GM19099 (cell line): Measurements from ENCODE around the gene PCNT.

Experiments used
- POLR2A ChIP-seq: IDR thresholded peaks from 3 replicates; pipeline ENCODE4 v1.6.1; 2011; ENCODE audit warnings: low read depth; ENCODE audit not compliant: insufficient read length; ENCODE audit errors: extremely low read depth

PCNT gene, protein sequence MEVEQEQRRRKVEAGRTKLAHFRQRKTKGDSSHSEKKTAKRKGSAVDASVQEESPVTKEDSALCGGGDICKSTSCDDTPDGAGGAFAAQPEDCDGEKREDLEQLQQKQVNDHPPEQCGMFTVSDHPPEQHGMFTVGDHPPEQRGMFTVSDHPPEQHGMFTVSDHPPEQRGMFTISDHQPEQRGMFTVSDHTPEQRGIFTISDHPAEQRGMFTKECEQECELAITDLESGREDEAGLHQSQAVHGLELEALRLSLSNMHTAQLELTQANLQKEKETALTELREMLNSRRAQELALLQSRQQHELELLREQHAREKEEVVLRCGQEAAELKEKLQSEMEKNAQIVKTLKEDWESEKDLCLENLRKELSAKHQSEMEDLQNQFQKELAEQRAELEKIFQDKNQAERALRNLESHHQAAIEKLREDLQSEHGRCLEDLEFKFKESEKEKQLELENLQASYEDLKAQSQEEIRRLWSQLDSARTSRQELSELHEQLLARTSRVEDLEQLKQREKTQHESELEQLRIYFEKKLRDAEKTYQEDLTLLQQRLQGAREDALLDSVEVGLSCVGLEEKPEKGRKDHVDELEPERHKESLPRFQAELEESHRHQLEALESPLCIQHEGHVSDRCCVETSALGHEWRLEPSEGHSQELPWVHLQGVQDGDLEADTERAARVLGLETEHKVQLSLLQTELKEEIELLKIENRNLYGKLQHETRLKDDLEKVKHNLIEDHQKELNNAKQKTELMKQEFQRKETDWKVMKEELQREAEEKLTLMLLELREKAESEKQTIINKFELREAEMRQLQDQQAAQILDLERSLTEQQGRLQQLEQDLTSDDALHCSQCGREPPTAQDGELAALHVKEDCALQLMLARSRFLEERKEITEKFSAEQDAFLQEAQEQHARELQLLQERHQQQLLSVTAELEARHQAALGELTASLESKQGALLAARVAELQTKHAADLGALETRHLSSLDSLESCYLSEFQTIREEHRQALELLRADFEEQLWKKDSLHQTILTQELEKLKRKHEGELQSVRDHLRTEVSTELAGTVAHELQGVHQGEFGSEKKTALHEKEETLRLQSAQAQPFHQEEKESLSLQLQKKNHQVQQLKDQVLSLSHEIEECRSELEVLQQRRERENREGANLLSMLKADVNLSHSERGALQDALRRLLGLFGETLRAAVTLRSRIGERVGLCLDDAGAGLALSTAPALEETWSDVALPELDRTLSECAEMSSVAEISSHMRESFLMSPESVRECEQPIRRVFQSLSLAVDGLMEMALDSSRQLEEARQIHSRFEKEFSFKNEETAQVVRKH (N-terminal part only)

DNA sequence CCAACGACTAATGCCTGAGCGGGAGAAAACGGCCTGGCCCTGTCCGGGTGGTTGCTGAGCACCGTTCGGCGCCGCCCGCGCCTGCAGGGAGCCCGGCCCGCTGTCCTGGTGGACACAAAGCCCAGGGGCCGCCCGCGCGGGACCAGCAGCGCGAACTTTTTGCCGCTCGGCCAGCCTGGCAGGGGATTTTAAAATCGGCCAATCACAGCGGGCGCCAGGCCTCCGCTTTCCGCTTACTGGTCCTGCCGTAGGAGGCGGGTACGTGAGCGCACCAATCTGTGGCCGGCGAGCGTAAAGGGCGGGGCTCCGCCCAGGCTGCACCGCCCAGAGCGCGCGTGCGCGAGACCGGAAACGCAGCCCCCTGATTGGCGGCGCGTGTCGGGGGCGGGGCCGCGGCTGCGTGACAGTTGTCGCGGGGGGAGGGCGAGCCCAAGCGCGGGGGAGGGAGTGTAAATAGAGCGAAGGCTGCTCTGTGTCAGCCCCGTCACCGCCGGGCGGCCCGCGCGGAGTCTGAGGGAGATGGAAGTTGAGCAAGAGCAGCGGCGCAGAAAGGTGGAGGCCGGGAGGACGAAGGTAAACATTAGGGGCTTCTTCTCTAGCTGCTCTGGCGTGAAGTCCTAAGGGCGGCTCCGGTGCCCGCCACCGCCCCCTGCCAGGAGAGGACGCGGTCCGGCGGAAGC, at the start of gene PCNT, which contains the start of gene C21orf58:
Gene PCNT, plus strand, starts transcription at position 447 of the 680 bp plus-strand sequence. Its CDS starts 73 bp downstream, at position 520.
Gene C21orf58, minus strand, starts transcription at position 161 of the 680 bp plus-strand sequence. CDS start 1,132 bp downstream, outside the sequence.
- TF ChIP-seq POLR2A, result peak; percentile 85

DNA sequence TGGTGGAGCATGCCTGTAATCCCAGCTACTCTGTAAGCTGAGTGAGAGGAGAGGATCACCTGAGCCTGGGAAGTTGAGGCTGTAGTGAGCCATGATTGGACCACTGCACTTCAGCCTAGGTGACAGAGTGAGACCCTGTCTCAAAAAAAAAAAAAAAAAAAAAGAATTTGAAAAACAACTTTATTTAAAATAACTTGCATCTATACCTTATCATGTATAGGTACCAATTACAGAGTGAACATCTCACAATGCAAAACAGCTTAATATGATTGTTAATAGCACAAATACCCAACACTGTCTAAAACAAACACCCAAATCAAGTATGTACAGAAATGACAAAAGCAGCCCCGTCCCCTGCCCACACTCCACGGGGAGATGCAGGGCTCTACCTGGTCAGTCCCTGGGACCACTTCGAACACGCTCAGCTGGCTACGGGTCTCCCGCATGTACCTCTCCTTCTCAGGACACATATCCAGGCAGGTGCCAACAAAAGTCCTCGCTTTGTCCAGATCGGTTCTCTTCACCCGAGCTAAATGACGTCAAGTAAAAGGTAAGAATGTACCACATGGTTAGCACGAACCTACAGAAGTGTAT, 49.1 kb upstream of the PCNT start:
- no peak for TF ChIP-seq POLR2A

DNA sequence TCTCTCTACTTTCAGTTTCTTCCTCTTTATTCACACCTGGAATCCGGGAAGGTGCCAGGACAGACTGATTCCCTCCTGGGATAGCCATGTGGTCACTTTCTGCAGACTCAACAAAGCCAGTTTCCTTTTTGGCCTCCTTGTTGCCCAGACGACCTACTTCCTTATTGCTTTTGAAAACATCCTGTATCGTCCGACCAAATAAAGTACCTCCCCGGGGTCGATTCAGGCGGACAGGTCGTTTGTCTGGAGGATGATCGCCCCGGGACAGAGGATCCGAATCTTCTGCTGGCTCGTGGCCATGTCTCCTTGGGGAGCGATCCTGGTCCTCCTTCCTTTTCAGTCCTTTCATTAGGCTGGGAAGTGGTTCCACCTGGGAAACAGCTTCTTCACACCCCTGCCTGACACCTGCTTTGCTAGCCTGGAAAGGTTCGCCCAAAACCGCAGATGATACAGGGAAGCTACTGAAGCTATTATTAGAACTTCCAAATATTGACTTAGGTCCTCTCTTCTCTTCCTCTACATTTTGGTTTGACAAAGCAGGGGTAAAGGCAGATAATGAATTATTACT, 39.8 kb upstream of the PCNT start:
- no peak for TF ChIP-seq POLR2A

DNA sequence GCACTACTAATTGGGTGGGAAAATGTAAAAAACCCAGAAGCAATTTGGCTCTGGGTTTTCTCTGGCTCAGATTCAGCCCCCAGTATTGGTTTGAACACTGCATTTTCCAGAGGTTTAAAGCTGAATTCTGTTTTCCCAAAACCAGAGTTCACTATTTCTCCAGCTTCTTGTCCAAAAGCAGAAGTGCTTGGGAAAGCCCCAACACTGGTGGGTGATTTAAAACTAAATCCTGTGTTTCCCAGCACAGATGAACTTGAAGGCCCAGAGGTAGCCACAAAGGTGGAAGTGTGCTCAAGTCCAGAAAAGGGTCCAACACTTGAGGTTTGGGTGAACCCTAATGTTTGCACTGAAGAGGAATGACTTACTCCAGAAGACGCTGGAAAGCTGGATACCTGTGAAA, 39.2 kb upstream of the PCNT start:
- no peak for TF ChIP-seq POLR2A

DNA sequence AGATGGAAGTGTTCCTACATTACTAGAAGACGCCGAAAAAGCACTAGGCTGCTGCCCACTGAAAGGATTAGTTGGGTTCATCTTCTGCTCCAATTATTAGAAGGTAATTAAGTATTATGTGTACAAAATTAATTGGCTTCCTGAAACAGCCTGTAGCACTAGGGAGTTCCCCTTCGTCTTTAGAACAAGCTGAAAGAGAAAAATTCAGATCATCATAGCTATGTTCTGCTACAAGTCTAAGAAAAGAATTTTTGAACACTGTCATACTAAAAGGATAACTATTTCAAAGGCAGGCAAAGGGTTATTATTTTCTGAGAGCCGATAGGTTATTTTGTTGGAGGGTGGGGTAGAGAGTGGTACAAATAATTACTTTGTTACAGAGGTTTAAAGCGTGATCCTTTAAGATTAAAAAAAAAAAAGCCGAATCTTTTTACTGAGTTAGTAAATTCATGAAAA, 38.7 kb upstream of the PCNT start, which contains the start of gene MCM3AP:
Gene MCM3AP, minus strand, starts transcription at position 406 of the 456 bp plus-strand sequence. Its CDS starts 325 bp downstream, at position 81.
- no peak for TF ChIP-seq POLR2A

DNA sequence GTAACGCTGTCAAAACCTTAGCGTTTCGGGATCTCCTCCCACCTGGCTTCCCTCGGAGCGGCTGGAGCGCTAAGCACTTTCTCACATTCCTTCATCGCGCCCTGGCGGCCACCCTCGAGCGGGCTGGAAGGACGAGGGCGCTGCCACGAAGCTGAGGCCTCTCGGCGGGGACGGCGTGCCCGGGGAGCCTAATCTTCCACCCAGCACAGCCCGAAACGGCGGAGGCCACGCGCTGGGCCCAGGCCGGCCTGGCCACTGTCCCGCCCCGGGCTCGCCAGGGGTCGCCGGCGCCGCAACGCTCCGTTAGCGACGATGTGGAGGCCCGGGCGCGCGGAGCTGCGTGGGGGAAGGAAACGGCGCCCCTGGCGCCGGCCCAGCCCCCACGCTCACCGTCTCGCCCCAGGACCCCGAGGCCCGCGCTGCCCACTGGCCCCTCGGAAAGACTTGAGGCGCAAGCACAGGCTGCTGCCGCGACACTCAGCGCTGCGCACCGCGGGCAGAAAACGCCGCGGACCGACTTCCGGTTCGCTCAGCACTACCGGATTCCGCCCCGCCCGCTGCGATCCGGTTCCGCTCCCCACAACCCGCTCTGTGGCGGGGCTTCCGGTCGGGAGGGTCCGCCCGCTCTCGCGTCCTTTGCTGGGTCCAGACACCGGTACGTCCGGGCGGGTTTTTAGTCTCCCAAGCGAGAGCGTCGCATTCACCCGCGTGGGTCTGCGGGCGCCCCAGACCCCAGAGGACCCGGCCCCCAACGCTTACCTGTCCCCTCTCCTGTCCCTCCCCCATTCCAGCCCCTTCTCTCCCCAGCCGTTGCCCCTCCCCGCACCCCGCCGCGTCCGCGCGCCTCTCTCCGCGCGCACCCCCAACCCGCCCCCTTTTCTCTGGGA, 38.0 kb upstream of the PCNT start, which contains the start of gene YBEY:
Gene YBEY, plus strand, starts transcription at position 582 of the 887 bp plus-strand sequence. CDS start 572 bp downstream, outside the sequence.
- peak; percentile 90 for TF ChIP-seq POLR2A

DNA sequence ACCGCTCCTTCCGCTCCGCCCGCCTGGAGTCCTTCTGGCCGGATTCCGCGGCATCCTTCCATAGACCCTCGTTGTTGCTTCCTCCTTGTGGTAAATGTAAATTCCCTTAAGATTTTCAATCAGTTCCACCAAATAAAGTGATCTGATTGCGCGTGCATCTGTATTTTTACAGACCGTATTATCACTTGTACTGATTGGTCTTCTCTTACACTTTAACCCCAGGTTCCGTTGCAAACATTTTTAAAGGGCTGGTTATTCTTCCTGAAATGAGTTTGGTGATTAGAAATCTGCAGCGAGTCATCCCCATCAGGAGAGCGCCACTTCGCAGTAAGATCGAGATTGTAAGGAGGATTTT, 37.3 kb upstream of the PCNT start:
- TF ChIP-seq POLR2A, result no peak

DNA sequence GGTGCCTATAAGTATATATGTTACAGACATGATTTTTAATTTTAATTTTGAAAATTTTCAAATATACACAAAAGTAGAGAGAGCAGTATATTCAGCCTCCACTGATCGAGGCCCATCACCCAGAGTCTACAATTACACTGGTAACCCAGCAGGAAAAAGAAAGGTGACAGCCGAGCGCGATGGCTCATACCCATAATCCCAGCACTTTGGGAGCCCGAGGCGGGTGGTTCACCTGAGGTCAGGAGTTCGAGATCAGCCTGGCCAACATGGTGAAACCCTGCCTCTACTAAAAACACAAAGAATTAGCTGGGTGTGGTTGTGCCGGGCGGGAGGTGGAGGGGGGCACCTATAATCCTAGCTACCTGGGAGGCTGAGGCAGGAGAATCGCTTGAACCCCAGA, 36.4 kb upstream of the PCNT start:
- no peak for TF ChIP-seq POLR2A

DNA sequence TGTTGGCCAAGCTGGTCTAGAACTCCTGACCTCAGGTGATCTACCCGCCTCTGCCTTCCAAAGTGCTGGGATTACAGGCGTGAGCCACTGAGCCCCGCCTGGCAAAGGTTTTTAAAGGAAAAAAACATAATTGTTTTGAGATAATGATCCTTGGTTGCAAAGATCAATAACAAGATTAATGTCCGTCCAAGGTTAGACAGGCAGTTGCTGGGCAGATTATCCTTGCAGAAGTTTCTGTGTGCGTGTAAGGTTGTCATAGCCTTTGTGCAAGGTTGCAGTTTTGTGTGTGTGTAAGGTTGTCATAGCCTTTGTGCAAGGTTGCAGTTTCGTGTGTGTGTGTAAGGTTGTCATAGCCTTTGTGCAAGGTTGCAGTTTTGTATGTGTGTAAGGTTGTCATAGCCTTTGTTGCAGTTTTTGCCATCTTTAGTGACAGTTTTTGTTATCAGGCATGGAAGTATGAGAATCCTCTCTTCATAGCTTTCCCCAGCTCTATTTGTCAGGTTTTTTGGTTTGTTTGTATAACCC, 34.2 kb upstream of the PCNT start:
- TF ChIP-seq POLR2A, result no peak

DNA sequence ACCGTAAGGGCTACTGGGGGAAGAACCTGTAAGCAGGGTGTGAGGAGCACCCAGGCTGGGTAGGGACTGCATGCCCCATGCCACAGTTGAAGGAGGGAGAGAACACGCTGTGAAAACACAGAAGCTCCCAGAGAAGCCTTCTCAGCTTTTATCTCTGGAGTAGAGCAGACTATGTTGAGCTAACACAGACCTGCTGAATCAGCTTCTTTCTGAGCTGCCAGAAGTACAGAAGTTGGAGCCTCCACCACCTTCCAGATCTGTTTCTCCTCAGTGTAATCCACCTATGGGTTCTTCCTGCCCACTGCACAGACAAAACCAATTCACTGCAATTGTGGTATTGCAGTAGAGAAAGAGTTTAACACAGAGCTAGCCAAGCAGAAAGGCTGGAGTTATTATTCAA, 32.4 kb upstream of the PCNT start:
- no peak for TF ChIP-seq POLR2A

DNA sequence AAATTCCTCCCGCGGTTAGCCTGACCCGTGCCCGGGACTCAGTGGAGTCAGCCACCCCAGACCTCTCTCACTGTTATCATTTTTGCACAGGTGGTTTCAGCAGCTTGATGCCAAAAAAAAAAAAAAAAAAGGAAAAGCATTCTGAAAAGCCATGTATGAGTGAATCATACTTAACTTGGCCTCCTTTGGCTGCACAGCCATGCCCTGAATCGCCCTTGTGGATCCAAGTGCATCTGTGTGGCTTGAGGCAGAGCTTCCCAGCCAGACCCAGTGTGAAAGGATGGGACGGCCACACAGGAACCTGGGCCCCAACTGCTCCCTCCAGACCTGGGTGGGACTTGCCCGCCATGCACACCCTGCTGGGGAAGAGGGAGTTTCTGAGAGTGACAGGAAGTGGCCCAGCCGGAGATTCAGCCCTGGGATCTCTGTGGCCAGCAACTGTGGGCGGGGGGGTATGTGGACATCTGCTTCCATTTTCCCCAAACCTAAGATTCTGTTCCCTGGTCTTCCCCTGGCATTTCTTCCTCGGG, 29.2 kb upstream of the PCNT start:
- TF ChIP-seq POLR2A, result no peak
